Measurements from ENCODE around the gene CHCHD6.

Gene CHCHD6

DNA sequence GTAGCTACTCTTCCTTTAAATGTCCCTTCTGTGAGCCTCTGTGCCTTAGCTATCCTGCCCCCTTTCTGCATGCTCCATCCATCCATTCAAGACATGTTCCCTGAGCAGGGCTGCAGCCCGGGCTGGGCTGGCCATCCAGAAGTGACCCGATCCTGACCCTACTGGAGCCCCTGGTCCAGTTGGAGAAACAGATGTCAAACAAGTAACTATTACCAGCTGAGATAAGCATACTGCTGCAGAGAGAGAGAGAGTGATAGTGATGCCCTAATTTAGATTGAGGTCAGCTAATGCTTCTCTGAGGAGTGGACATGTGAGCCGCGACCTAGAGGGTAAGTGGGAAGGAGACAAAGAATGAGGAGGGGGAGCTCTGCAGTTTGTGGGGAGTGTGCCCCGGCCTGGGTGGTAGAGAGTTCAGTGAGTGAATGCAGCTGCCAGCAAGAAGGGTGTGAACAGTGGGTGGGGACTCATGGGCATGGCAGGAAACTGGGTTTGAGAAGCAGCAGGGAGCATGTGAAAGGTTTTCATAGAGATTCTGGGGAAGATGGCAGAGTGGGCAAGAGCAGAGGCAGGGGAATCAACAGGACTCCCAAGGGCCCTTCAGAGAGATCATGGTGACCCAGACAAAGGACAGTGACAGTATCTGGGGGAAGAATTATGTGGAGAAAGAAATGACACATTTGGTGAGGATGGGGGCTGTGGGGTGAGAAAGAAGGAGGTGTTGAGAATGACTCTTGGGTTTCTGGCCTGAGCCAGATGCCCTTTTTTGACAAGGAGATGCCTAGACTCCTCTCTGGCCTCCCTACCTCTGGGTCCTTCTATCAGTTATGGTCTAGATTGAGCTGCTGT, 44.9 kb downstream of the CHCHD6 start:
- Histone ChIP-seq H3K9me3 (no peaks in the 10 kb centered on the region), H3K36me3 (peaks cover 13% of the 10 kb centered on the region; the same call in 1 of the 2 replicates), H4K20me1 (peaks cover 79% of the 10 kb centered on the region), H3K4me3 (no peak overlapping the region), H3K27me3 (no peaks in the 10 kb centered on the region), H3K9ac (no peak overlapping the region), H3K4me1 (peaks cover 12% of the 10 kb centered on the region; the same call in 1 of the 2 replicates), H3K4me2 (no peak overlapping the region), H3K27ac (no peak overlapping the region)
- TF ChIP-seq Cebpa-rat (IDR thresholded peaks at IDR 0.05) = no peak

DNA sequence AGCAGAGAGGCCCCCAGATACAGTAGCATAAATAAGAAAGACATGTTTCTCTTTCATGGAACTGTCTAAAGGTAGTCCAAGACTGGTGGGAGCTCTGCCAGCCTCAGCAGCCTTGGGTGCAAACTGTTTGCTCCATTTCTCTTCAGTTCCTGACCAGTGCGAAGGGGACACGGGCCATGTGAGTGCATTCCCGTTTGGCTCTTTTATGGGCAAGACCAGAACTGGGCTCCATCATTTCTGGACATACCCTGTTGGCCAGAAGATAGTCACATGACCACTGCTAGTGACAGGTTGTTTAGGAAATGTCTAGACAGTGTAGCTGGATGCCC, 45.5 kb downstream of the CHCHD6 start:
- no peak for TF ChIP-seq Cebpa-rat (IDR thresholded peaks at IDR 0.05)
- Histone ChIP-seq H4K20me1 (peaks cover 79% of the 10 kb centered on the region), H3K4me3 (no peak overlapping the region), H3K9ac (no peak overlapping the region), H3K27ac (no peak overlapping the region), H3K4me1 (peaks cover 9% of the 10 kb centered on the region; the same call in 1 of the 2 replicates), H3K9me3 (no peaks in the 10 kb centered on the region), H3K4me2 (no peak overlapping the region), H3K36me3 (peaks cover 13% of the 10 kb centered on the region; the same call in 1 of the 2 replicates), H3K27me3 (no peaks in the 10 kb centered on the region)

GRCh38 chr3:126749931-126750755, 46.1 kb downstream of the CHCHD6 start:
- H3K36me3 ChIP-seq = peaks cover 18% of the 10 kb centered on the region; the same call in 1 of the 2 replicates
- peaks cover 79% of the 10 kb centered on the region for H4K20me1 ChIP-seq
- no peak overlapping the region for H3K4me3 ChIP-seq
- no peak overlapping the region for H3K4me2 ChIP-seq
- no peaks in the 10 kb centered on the region for H3K27me3 ChIP-seq
- peak; percentile 77 for TF ChIP-seq Cebpa-rat (IDR thresholded peaks at IDR 0.05)
- H3K9me3 ChIP-seq = no peaks in the 10 kb centered on the region
- no peak overlapping the region for H3K27ac ChIP-seq
- H3K9ac ChIP-seq = no peak overlapping the region
- H3K4me1 ChIP-seq = peaks cover 7% of the 10 kb centered on the region; the same call in 1 of the 2 replicates

GRCh38 chr3:126750756-126751121, 46.7 kb downstream of the CHCHD6 start:
- no peak overlapping the region for H3K4me3 ChIP-seq
- H3K36me3 ChIP-seq = peaks cover 20% of the 10 kb centered on the region; the same call in 1 of the 2 replicates
- H3K9ac ChIP-seq = no peak overlapping the region
- no peak overlapping the region for H3K27ac ChIP-seq
- H3K27me3 ChIP-seq = no peaks in the 10 kb centered on the region
- H3K9me3 ChIP-seq = no peaks in the 10 kb centered on the region
- H3K4me2 ChIP-seq = no peak overlapping the region
- H4K20me1 ChIP-seq = peaks cover 79% of the 10 kb centered on the region
- TF ChIP-seq Cebpa-rat (IDR thresholded peaks at IDR 0.05) = no peak
- H3K4me1 ChIP-seq = peaks cover 7% of the 10 kb centered on the region; the same call in 1 of the 2 replicates

- H3K9ac ChIP-seq = no peak overlapping the region
- H3K27me3 ChIP-seq = no peaks in the 10 kb centered on the region
- peaks cover 7% of the 10 kb centered on the region; the same call in 1 of the 2 replicates for H3K4me1 ChIP-seq
- no peak overlapping the region for H3K4me2 ChIP-seq
- no peak overlapping the region for H3K4me3 ChIP-seq
- no peak for TF ChIP-seq Cebpa-rat (IDR thresholded peaks at IDR 0.05)
- H3K36me3 ChIP-seq = peaks cover 20% of the 10 kb centered on the region; the same call in 1 of the 2 replicates
- no peaks in the 10 kb centered on the region for H3K9me3 ChIP-seq
- H4K20me1 ChIP-seq = peaks cover 79% of the 10 kb centered on the region
- H3K27ac ChIP-seq = no peak overlapping the region
These were observed 47.7 kb downstream of the CHCHD6 start for GRCh38 chr3:126751611-126752302.

DNA sequence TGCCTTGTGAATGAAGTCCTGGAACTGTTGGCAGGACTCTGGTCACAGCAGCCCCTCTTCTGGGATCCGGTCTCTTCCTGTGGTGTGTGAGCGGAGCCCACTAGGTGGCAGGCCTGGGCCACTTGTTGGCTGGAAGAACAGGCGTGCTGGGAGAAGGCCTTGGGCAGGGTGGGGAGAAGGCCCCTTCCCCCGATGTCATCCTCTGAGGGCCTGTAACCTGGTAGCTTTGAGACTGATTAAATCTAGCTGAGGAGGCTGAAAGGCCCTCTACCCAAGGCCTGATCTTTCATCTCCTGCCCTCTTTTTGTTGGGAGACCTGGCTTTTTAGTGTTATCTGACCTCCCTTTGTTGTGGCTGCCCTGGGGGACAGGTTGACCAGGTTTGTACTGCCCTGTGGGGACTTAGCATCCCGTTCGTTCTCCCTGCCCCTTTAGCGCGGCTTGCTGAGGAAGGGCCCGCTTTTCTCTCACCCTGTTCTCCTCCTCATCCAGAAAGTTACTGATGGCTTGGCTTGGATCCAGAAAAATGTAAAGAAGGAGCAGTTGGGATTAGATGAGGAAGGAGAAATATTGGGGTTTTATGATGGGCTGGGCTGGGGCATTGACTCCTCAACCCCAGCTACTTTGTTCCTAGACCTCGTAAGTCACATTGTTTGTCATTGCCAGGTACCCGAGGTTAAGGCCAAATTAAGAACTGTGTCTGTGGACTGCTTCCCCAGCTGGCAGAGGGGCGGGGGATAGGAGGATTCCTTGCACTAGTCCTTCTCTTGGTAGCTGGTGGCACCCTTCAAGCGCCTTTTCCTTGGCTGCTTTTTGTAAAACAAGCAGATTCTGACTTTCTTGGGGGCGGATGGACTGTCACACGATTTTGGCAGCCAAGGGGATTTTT, 48.5 kb downstream of the CHCHD6 start:
- Histone ChIP-seq H3K9ac (no peak overlapping the region; the same call in 1 of the 2 replicates), H3K4me3 (no peak overlapping the region), H3K9me3 (no peaks in the 10 kb centered on the region), H3K27me3 (no peaks in the 10 kb centered on the region), H3K4me1 (peaks cover 7% of the 10 kb centered on the region; the same call in 1 of the 2 replicates), H4K20me1 (peaks cover 82% of the 10 kb centered on the region), H3K36me3 (peaks cover 20% of the 10 kb centered on the region; the same call in 1 of the 2 replicates), H3K4me2 (no peak overlapping the region), H3K27ac (no peak overlapping the region)
- TF ChIP-seq Cebpa-rat (IDR thresholded peaks at IDR 0.05) = no peak

GRCh38 chr3:126753191-126754160, 49.4 kb downstream of the CHCHD6 start:
- Histone ChIP-seq H4K20me1 (peaks cover 91% of the 10 kb centered on the region), H3K4me3 (no peak overlapping the region), H3K4me2 (no peak overlapping the region), H3K36me3 (peaks cover 20% of the 10 kb centered on the region; the same call in 1 of the 2 replicates), H3K27me3 (no peaks in the 10 kb centered on the region), H3K4me1 (peaks cover 7% of the 10 kb centered on the region; the same call in 1 of the 2 replicates), H3K9me3 (no peaks in the 10 kb centered on the region), H3K27ac (no peak overlapping the region), H3K9ac (no peak overlapping the region)
- no peak for TF ChIP-seq Cebpa-rat (IDR thresholded peaks at IDR 0.05)

- no peak overlapping the region for H3K4me3 ChIP-seq
- H3K27me3 ChIP-seq = no peaks in the 10 kb centered on the region
- H3K4me2 ChIP-seq = no peak overlapping the region
- H3K9ac ChIP-seq = no peak overlapping the region
- H3K4me1 ChIP-seq = peaks cover 7% of the 10 kb centered on the region; the same call in 1 of the 2 replicates
- no peak overlapping the region for H3K27ac ChIP-seq
- H3K9me3 ChIP-seq = no peaks in the 10 kb centered on the region
- no peak for TF ChIP-seq Cebpa-rat (IDR thresholded peaks at IDR 0.05)
- peaks cover 81% of the 10 kb centered on the region for H4K20me1 ChIP-seq
- peaks cover 6% of the 10 kb centered on the region; the same call in 1 of the 2 replicates for H3K36me3 ChIP-seq
These were observed 51.8 kb downstream of the CHCHD6 start for GRCh38 chr3:126755866-126756265.
